Stimulated activated CD8-positive, alpha-beta memory T cell treated with anti-CD3 and anti-CD28 coated beads, Interleukin-4, amount 100 ng/mL, for 4 hours (primary cell): Measurements from ENCODE around the gene HMX1.

Experiments
- DNase-seq, 2 donors: peaks; one replicate each; pipeline ENCODE4 v3.0.0-alpha.2; 2020; ENCODE audit warnings: low read depth in 2 of 2, low spot score in 1 of 2

The HMX1 gene

GRCh38 chr4:8869002-8869897, 2.4 kb downstream of the HMX1 start:
- DNase-seq: no peak

- no peak for DNase-seq
Measured at GRCh38 chr4:8868321-8869001, 3.2 kb downstream of the HMX1 start.

GRCh38 chr4:8867624-8868320, 3.9 kb downstream of the HMX1 start:
- DNase-seq: no peak

- no peak for DNase-seq
Measured at GRCh38 chr4:8866828-8867623, 4.6 kb downstream of the HMX1 start.

GRCh38 chr4:8866421-8866820, 5.2 kb downstream of the HMX1 start:
- no peak for DNase-seq

GRCh38 chr4:8865681-8866310, 5.8 kb downstream of the HMX1 start:
- DNase-seq: no peak

GRCh38 chr4:8864912-8865680, 6.5 kb downstream of the HMX1 start:
- DNase-seq: no peak

- no peak for DNase-seq
Measured at GRCh38 chr4:8863686-8864682, 7.7 kb downstream of the HMX1 start.

- no peak for DNase-seq
Measured at GRCh38 chr4:8862800-8863685, 8.6 kb downstream of the HMX1 start.

GRCh38 chr4:8862334-8862733, 9.3 kb downstream of the HMX1 start:
- DNase-seq: no peak

- no peak for DNase-seq
Measured at GRCh38 chr4:8861576-8862295, 9.9 kb downstream of the HMX1 start.

GRCh38 chr4:8860892-8861575, 10.6 kb downstream of the HMX1 start:
- no peak for DNase-seq

GRCh38 chr4:8860096-8860891, 11.3 kb downstream of the HMX1 start:
- no peak for DNase-seq

- DNase-seq: no peak
Measured at GRCh38 chr4:8859550-8860095, 12.0 kb downstream of the HMX1 start.

GRCh38 chr4:8858701-8859210, 12.9 kb downstream of the HMX1 start:
- no peak for DNase-seq
